CD14-positive monocyte (primary cell): ENCODE measurements around the gene PIK3R3. TPM values are rescaled to one million over a fixed set of nuclear protein-coding genes. Genes with fewer than 3 reads are reported as not detected.
A peak's percentile ranks its signal among the peaks of the same experiment; 100 is the strongest.

Experiments
- DNase-seq, 3 donors: peaks; one replicate each; pipeline ENCODE4 v3.0.0-alpha.2; 2011 to 2022
- H2AFZ ChIP-seq: 2 replicates; pipeline ENCODE4 v1.6.0; 2012; ENCODE audit warnings: mild to moderate bottlenecking, low read depth, low read length, inconsistent platforms; ENCODE audit not compliant: insufficient read depth, poor library complexity, severe bottlenecking
- H3K27ac ChIP-seq, 2 donors: 1 replicate in 1 of 2; 2 replicates in 1 of 2; pipeline ENCODE4 v1.5.1; 2012 to 2013; ENCODE audit warnings: low read length in 2 of 2, control low read depth in 1 of 2, inconsistent platforms in 1 of 2, low read depth in 1 of 2, mild to moderate bottlenecking in 1 of 2
- H3K27me3 ChIP-seq, 2 donors: one replicate each; pipeline versions ENCODE4 v1.6.0 to v1.6.1; 2011 to 2013; ENCODE audit warnings: low read length in 2 of 2; ENCODE audit not compliant: control insufficient read depth in 2 of 2, insufficient read depth in 2 of 2
- H3K36me3 ChIP-seq, 2 donors: replicated peaks in 1 of 2; 1 replicate in 1 of 2; 2 replicates in 1 of 2; pipeline versions ENCODE4 v1.5.1 to v1.6.1; 2012 to 2013; ENCODE audit warnings: low read length in 2 of 2, control low read depth in 1 of 2, inconsistent platforms in 1 of 2, mild to moderate bottlenecking in 1 of 2; ENCODE audit not compliant: insufficient read depth in 2 of 2, control insufficient read depth in 1 of 2
- H3K4me1 ChIP-seq, 2 donors: 1 replicate in 1 of 2; 2 replicates in 1 of 2; pipeline versions ENCODE4 v1.5.1 to v1.6.1; 2012 to 2013; ENCODE audit warnings: low read length in 2 of 2, control low read depth in 1 of 2, inconsistent platforms in 1 of 2, mild to moderate bottlenecking in 1 of 2, moderate library complexity in 1 of 2; ENCODE audit not compliant: insufficient read depth in 2 of 2, control insufficient read depth in 1 of 2
- H3K4me2 ChIP-seq: replicated peaks from 2 replicates; pipeline ENCODE3; 2012; ENCODE audit warnings: low read length, moderate library complexity, mild to moderate bottlenecking; ENCODE audit not compliant: poor library complexity, severe bottlenecking; ENCODE audit errors: extremely low read depth
- H3K4me3 ChIP-seq, 3 experiments: fragments of 200-600 bp in 1 of 3; sonication (generic) in 1 of 3; replicated peaks in 1 of 3; 1 replicate in 2 of 3; 2 replicates in 1 of 3; pipeline ENCODE4 v1.5.1; 2011 to 2013; ENCODE audit warnings: low read length in 3 of 3, mild to moderate bottlenecking in 3 of 3, control low read depth in 2 of 3, low read depth in 2 of 3, inconsistent platforms in 1 of 3, moderate library complexity in 1 of 3
- H3K79me2 ChIP-seq: 2 replicates; pipeline ENCODE4 v1.6.0; 2012; ENCODE audit warnings: mild to moderate bottlenecking, control low read depth, inconsistent platforms, low read length, moderate library complexity; ENCODE audit not compliant: insufficient read depth
- H3K9ac ChIP-seq: 2 replicates; pipeline ENCODE4 v1.6.0; 2017; ENCODE audit warnings: low read length, mild to moderate bottlenecking; ENCODE audit not compliant: insufficient read depth, poor library complexity, severe bottlenecking
- H3K9me3 ChIP-seq, 2 donors: replicated peaks in 1 of 2; 1 replicate in 1 of 2; 2 replicates in 1 of 2; pipeline versions ENCODE4 v1.5.1 to v1.6.1; 2012 to 2013; ENCODE audit warnings: low read length in 2 of 2, control low read depth in 1 of 2; ENCODE audit not compliant: control insufficient read depth in 1 of 2, insufficient read depth in 1 of 2
- H4K20me1 ChIP-seq: 2 replicates; pipeline ENCODE4 v1.6.0; 2012; ENCODE audit warnings: mild to moderate bottlenecking, low read length, control low read depth, moderate library complexity; ENCODE audit not compliant: insufficient read depth
- H3K27ac Mint-ChIP-seq, 7 donors: one replicate each; pipeline ENCODE4 v1.8.0; 2020; ENCODE audit warnings: mild to moderate bottlenecking in 7 of 7, mixed read lengths in 7 of 7, moderate library complexity in 6 of 7, inconsistent platforms in 2 of 7
- H3K27me3 Mint-ChIP-seq, 3 donors: one replicate each; pipeline ENCODE4 v1.8.0; 2021 to 2022; ENCODE audit warnings: low read depth in 3 of 3, mild to moderate bottlenecking in 3 of 3, mixed read lengths in 3 of 3, moderate library complexity in 3 of 3, inconsistent platforms in 1 of 3
- H3K36me3 Mint-ChIP-seq, 2 donors: one replicate each; pipeline ENCODE4 v1.8.0; 2020; ENCODE audit warnings: mixed read lengths in 2 of 2, inconsistent platforms in 1 of 2, mild to moderate bottlenecking in 1 of 2
- H3K4me1 Mint-ChIP-seq: one replicate; pipeline ENCODE4 v1.8.0; 2020; ENCODE audit warnings: mild to moderate bottlenecking, mixed read lengths
- H3K4me3 Mint-ChIP-seq, 2 donors: one replicate each; pipeline ENCODE4 v1.8.0; 2020; ENCODE audit warnings: mild to moderate bottlenecking in 2 of 2, mixed read lengths in 2 of 2, moderate library complexity in 1 of 2
- H3K9me3 Mint-ChIP-seq, 7 donors: one replicate each; pipeline ENCODE4 v1.8.0; 2020 to 2022; ENCODE audit warnings: mixed read lengths in 7 of 7, mild to moderate bottlenecking in 6 of 7, moderate library complexity in 6 of 7, inconsistent platforms in 2 of 7
- CTCF ChIP-seq: fragments of 200-600 bp; IDR thresholded peaks from one replicate; pipeline ENCODE4 v1.8.0; 2022; ENCODE audit warnings: antibody characterized with exemption, mild to moderate bottlenecking
- WGBS: methylation state at CpG from one replicate; pipeline ENCODE4 v1.1.5; 2013; ENCODE audit warnings: missing lambda C conversion rate; ENCODE audit not compliant: insufficient coverage; 5-methylcytosine and 5-hydroxymethylcytosine counted together
- intact Hi-C, 2 donors: fragments of 100-400 bp; cut with micrococcal nuclease; formaldehyde crosslinking; loops; one replicate each; pipeline versions ENCODE4 v1.15.0 to v1.15.1; 2023
- polyA plus RNA-seq, 3 donors: library from polyadenylated mRNA; depleted of rRNA in 1 of 3; unstranded in 2 of 3; stranded (reverse) in 1 of 3; fragments of 300-500 nt in 2 of 3; fragments of >200 nt in 1 of 3; fragmentation: Illumina TruSeq in 2 of 3; gene quantifications; 1 replicate in 2 of 3; 2 replicates in 1 of 3; pipeline ENCODE4 v1.2.3, GENCODE V29; 2012 to 2021

The PIK3R3 gene
- polyA plus RNA-seq, 3 donors: 0.09 to 0.28 (median 0.17) TPM

- Histone ChIP-seq H4K20me1 (no peaks in the 10 kb centered on the region), H3K9me3 (no peaks in the 10 kb centered on the region), H3K4me1 (no peaks in the 10 kb centered on the region), H3K27me3 (no peaks in the 10 kb centered on the region), H3K79me2 (no peaks in the 10 kb centered on the region), H3K36me3 (no peaks in the 10 kb centered on the region), H3K9ac (no peak overlapping the region), H3K4me2 (no peak overlapping the region), H2AFZ (no peak overlapping the region), H3K27ac (no peak overlapping the region), H3K4me3 (no peak overlapping the region)
- Mint-ChIP-seq H3K27ac (no peak overlapping the region), H3K4me1 (no peaks in the 10 kb centered on the region), H3K9me3 (peaks cover 0 to 2% (median 0%) of the 10 kb centered on the region in 7 donors), H3K27me3 (peaks cover 2 to 5% (median 4%) of the 10 kb centered on the region in 3 donors), H3K36me3 (no peaks in the 10 kb centered on the region), H3K4me3 (no peak overlapping the region)
- 97% methylated on average over 3 of the region's 3 CpGs for WGBS
- intact Hi-C loops: no loop called here
- DNase-seq: no peak
- TF ChIP-seq CTCF: no peak
These were observed 19.6 kb upstream of the PIK3R3 start for GRCh38 chr1:46152016-46152415.

GRCh38 chr1:46150085-46150484, 17.7 kb upstream of the PIK3R3 start:
- Mint-ChIP-seq H3K4me3 (no peak overlapping the region), H3K4me1 (no peaks in the 10 kb centered on the region), H3K36me3 (no peaks in the 10 kb centered on the region), H3K27me3 (peaks cover 3 to 5% (median 4%) of the 10 kb centered on the region in 3 donors), H3K9me3 (peaks cover 0 to 2% (median 0%) of the 10 kb centered on the region in 7 donors), H3K27ac (peak overlapping the region in 1 of 7 donors; percentile 12)
- no peak for DNase-seq
- Histone ChIP-seq H3K27me3 (peaks cover 0 to 2% of the 10 kb centered on the region in 2 donors), H2AFZ (no peak overlapping the region), H3K36me3 (no peaks in the 10 kb centered on the region), H4K20me1 (no peaks in the 10 kb centered on the region), H3K79me2 (no peaks in the 10 kb centered on the region), H3K4me3 (no peak overlapping the region), H3K4me1 (no peaks in the 10 kb centered on the region), H3K4me2 (no peak overlapping the region), H3K27ac (no peak overlapping the region), H3K9ac (no peak overlapping the region), H3K9me3 (no peaks in the 10 kb centered on the region)
- no CpG with 5 or more reads among the region's 2 CpGs for WGBS
- no peak for TF ChIP-seq CTCF
- intact Hi-C loops: no loop called here
